HG03060 (cell line): Measurements from ENCODE around the gene EXD3.

ENCODE experiments used
- ATAC-seq: cut with Tn5 transposase; IDR thresholded peaks from one replicate; pipeline ENCODE4 v1.9.1; 2021; ENCODE audit warnings: low read depth, moderate number of reproducible peaks; ENCODE audit not compliant: unreplicated experiment

EXD3 gene

GRCh38 chr9:137279741-137280473, 143.1 kb downstream of the EXD3 start:
- ATAC-seq: no peak

- no peak for ATAC-seq
Observed at GRCh38 chr9:137278721-137279711, 143.9 kb downstream of the EXD3 start.

GRCh38 chr9:137278061-137278701, 144.8 kb downstream of the EXD3 start:
- ATAC-seq: no peak

DNA sequence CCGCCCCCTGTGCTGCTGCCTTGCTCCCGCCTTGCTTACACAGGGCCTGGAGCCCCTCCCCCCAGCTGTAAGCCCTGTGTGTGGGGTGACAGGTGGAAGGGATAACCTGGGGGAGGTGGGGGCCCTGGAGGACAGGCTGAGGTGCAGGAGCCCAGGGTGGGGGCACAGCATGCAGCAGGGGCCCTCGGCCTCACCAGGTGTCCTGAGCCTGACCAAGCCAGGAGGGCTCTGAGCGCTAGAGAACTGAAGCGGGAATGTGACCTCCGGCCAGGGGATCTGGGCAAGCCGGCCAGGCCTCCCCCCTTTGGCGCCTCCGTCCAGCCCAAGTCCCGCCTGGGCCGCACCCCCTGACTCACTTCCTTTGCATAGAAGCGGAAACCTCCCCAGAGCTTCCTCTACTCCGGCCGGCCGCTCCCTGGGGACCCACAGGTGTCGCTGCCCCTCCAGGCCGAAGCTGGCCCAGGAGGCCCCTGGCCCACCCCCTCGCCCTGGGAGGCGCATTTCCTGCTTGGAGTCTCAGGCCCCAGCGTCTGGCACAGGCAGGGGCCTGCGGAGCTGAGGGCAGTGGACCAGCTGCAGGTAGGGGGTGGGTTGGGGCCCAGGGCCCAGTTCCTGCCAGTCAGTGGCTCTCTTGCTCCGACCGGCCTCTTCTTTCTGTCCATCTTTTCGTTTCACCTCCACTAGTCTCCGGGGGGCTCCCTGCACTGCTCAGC, 145.5 kb downstream of the EXD3 start, which contains the start of gene TOR4A:
Gene TOR4A (plus strand): TSS at position 398 of the 713 bp plus-strand sequence. CDS start 964 bp downstream, outside the sequence.
- no peak for ATAC-seq

DNA sequence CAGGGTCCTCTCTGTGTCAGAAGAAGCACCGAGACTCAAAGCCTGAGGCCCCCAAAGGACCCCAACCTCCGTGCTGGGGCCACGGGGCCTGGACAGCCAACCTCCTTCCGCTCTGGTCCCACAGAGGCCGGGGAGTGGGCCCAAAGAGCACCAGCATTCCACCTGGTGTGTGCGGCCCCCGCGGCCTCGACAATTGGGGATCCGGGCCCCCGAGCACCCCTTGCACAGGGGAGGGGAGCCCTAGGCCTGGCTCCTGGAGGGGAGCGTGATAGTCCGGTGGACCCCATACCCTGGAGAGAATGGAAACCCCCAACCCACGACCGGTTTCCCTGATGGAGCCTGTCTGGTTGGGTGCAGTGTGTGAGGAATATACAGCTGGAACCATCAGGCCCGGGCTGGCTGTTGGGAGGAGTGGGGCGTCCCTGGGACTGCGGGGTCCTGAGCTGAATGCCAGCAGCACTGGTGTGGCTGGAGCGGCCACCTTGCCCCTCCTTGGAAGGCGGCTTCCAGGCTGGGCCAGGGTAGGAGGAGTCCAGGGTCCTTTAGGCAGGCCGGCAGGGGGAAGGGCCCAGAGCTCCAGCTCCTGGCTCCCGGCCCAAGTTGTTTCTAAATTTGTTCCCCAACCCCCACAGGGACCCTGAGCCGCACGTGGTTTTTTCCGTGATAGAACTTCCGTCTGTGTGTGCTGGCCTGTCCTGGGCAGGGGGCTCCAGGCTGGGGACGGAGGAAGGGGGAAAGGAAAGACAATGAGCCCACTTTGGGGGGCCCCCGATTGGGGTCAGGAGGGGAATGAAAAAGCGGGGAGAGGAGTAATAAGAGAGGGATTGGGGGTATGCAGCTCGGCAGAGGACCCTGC, 146.3 kb downstream of the EXD3 start:
- ATAC-seq: no peak

DNA sequence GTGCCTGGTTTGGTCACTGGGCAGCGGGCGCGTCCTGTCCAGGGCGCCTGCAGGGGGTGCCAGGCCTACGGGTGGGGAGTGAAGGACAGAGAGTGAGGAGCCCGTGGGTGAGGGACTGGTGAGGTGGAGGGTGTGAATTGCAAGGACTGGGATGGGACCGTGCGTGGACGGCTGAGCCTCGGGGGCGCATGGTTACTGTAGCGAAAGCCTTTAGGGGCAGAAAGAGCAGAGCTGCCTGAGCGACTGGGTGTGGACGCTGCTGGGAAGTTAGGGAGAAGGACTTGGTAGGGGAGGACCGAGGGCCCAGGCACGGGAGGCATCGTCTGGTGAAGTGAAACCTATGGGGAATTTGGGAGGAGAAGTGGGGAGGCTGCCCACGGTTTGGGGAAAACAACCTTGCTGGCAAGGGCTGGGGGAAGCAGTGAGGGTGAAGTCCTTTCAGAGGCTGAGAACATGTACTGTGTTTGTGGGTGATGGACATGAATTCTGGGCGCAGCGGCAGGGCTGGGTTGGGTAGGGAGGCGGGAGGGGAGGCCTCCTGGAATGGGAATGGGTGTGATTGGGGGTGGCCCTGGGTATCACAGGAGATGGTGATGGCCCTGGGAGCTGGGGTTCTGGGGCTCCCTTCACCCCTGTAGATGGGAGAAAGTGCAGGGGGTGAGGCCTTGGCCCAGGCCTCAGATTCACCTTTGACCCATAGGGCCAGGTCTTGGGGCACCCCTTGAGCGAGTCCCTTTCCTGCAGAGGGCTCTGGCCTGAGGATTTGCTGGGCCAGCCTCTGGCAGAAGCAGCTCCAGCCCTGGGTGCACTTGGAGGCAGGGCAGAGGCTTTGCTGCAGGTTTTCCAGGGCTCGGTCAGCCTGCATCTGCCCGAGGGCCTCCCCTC, 147.1 kb downstream of the EXD3 start:
- ATAC-seq: no peak

GRCh38 chr9:137275203-137275587, 147.8 kb downstream of the EXD3 start:
- no peak for ATAC-seq

DNA sequence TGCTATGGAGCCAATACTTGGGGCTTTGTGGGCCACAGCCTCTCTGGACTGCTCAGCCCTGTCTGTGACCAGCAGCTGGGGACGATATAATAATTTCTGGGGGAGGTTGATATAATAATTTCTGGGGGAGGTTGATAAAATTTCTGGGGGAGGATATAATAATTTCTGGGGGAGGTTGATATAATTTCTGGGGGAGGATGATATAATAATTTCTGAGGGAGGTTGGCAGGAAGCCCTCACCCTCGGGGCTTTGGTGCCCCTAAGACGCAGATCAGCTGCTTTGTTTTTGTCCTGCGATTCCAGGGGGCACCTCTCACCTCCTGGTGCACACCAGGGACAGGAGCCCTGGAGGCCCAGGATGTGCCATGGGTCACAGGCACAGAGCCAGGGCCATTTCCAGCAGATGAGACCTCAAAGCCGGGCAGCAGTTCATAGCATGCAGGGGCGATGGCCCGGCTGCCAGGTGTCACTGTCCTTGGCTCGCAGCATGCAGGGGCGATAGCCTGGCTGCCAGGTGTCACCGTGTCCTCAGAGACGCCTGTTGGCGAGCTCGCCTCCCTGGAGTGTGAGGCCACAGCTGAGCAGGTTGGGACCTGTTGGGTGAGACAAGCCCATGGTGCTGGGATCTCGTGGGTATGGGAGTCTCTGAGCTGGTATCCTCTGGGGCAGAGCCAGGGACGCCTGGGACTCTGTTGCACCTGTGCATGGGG, 149.2 kb downstream of the EXD3 start:
- ATAC-seq: no peak

DNA sequence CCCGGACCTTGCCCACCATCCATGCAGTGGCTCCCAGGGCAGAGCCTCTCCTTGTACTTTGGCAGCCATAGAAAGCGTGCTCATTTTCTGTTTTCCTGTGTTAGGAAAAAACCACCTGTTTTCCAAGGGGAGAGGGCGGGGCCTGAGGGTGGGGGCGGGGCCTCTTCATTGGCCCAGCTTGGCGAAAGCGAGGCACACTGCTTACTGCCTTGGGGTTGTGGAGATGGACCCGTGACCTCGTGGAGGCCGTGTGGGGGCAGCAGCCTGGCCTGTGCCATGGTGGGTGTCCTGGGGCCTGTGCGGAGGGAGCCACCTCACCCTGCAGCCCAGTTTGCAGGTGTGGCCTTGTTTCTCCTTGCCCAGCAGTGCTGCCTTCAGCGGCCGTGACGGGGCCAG, 149.9 kb downstream of the EXD3 start:
- no peak for ATAC-seq

DNA sequence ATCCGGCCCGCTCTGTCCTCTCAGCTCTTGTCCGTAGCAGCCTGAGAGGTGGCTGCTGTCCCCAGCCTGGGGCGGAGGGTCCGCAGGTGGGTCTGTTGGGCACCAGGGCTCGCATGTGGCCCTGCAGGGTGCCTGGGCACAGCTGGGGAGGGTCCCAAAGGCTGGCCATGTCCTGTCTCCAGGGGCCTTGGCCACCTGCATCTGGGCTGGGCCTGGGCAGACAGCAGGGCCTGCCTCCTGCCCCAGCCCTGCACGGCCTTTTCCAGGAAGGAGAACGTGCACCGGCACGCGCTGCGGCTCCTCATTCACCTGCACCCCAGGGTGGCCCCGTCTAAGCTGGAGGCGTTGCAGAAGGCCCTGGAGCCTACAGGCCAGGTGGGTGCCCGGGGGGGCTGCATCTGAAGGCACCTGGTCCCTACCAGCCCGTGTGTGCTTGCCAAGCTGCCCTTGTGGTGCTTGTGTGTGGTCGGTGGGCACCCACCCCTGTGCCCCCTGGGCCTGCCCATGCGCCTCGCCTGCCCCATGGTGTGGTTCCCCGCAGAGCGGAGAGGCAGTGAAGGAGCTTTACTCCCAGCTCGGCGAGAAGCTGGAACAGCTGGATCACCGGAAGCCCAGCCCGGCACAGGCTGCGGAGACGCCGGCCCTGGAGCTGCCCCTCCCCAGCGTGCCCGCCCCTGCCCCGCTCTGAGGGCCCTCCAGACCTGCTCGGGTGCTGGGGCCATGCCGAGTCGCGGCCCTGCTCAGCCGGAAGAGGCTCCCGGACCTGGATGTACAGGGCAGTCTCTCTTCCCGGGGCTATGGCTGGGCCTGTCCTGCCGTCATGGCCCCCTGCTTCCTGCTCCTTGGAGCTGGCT, 150.5 kb downstream of the EXD3 start:
- no peak for ATAC-seq

GRCh38 chr9:137271696-137272076, 151.3 kb downstream of the EXD3 start:
- ATAC-seq: no peak

- ATAC-seq: no peak
Observed at GRCh38 chr9:137270929-137271695, 151.8 kb downstream of the EXD3 start.

- no peak for ATAC-seq
Observed at GRCh38 chr9:137269231-137269772, 153.7 kb downstream of the EXD3 start.

GRCh38 chr9:137268538-137269201, 154.3 kb downstream of the EXD3 start:
- no peak for ATAC-seq

- no peak for ATAC-seq
Observed at GRCh38 chr9:137267933-137268355, 155.0 kb downstream of the EXD3 start.
